Activated naive CD4-positive, alpha-beta T cell (primary cell): Measurements from ENCODE around the gene MAD2L2.

ENCODE experiments used
- DNase-seq, 4 experiments: peaks; one replicate each; lab custom pipeline; 2025; lab: John Stamatoyannopoulos, UW

MAD2L2 gene

GRCh38 chr1:11704691-11705475 lies 23.9 kb upstream of the MAD2L2 start:
- DNase-seq = no peak

GRCh38 chr1:11704194-11704529 lies 23.2 kb upstream of the MAD2L2 start:
- DNase-seq = no peak

- DNase-seq = no peak
Observed at GRCh38 chr1:11703357-11704193, 22.6 kb upstream of the MAD2L2 start.

GRCh38 chr1:11701981-11702803 lies 21.2 kb upstream of the MAD2L2 start:
- DNase-seq = no peak

GRCh38 chr1:11701551-11701961 lies 20.6 kb upstream of the MAD2L2 start:
- no peak for DNase-seq

GRCh38 chr1:11700601-11701467 lies 19.9 kb upstream of the MAD2L2 start:
- DNase-seq = no peak

- DNase-seq = no peak
Observed at GRCh38 chr1:11697893-11698210, 16.9 kb upstream of the MAD2L2 start.

- no peak for DNase-seq
Observed at GRCh38 chr1:11697188-11697892, 16.4 kb upstream of the MAD2L2 start.

GRCh38 chr1:11695861-11696260 lies 14.9 kb upstream of the MAD2L2 start:
- no peak for DNase-seq

GRCh38 chr1:11693917-11694316 lies 13.0 kb upstream of the MAD2L2 start:
- DNase-seq = no peak

- no peak for DNase-seq
Observed at GRCh38 chr1:11693024-11693590, 12.2 kb upstream of the MAD2L2 start.

- DNase-seq = no peak
Observed at GRCh38 chr1:11691928-11692711, 11.2 kb upstream of the MAD2L2 start.

- no peak for DNase-seq
Observed at GRCh38 chr1:11691302-11691914, 10.5 kb upstream of the MAD2L2 start, which contains the start of gene DRAXIN. DRAXIN (plus strand) TSS chr1:11691710; CDS start chr1:11706259, 14,549 bp downstream.

- DNase-seq = no peak
Observed at GRCh38 chr1:11690397-11691301, 9.7 kb upstream of the MAD2L2 start.

GRCh38 chr1:11688506-11688905 lies 7.6 kb upstream of the MAD2L2 start:
- DNase-seq = no peak

GRCh38 chr1:11685210-11685752 lies 4.3 kb upstream of the MAD2L2 start:
- no peak for DNase-seq

- DNase-seq = no peak
Observed at GRCh38 chr1:11684070-11684469, 3.1 kb upstream of the MAD2L2 start.

GRCh38 chr1:11682799-11683198 lies 1.9 kb upstream of the MAD2L2 start:
- DNase-seq = no peak
